H1 (cell line): ENCODE results near the gene KCNJ16. TPM values are rescaled to one million over a fixed set of nuclear protein-coding genes. Genes with fewer than 3 reads are reported as not detected.

ENCODE experiments used
- CTCF ChIA-PET: fragments of 300-600 bp; sonication (Branson Sonifier 250); formaldehyde crosslinking; loops from one replicate; lab custom pipeline; 2021; ENCODE audit not compliant: partially characterized antibody; lab: Charles Lee
- POLR2A ChIA-PET: fragments of 300-600 bp; sonication (Branson Sonifier 250); formaldehyde crosslinking; loops from one replicate; lab custom pipeline; 2021; ENCODE audit warnings: inconsistent platforms; ENCODE audit not compliant: partially characterized antibody; lab: Charles Lee
- DNase-seq, 2 experiments: peaks; one replicate each; pipeline versions ENCODE4 v3.0.0 to v3.0.0-alpha.2; 2010 to 2022; ENCODE audit warnings: low spot score in 2 of 2, low read depth in 1 of 2, mixed read lengths in 1 of 2
- FAIRE-seq: peaks from 2 replicates; lab custom pipeline; 2011; peaks lifted over from hg19 to GRCh38; lab: Jason Lieb, UNC
- H2AFZ ChIP-seq: 2 replicates; pipeline ENCODE4 v1.8.1; 2012; ENCODE audit warnings: low read length, inconsistent platforms
- H2AK5ac ChIP-seq: 2 replicates; pipeline ENCODE4 v1.6.1; 2013; ENCODE audit warnings: low read depth, low read length
- H2BK120ac ChIP-seq: replicated peaks from 2 replicates; pipeline ENCODE3; 2013; ENCODE audit warnings: low read depth, low read length, inconsistent platforms
- H2BK12ac ChIP-seq: 2 replicates; pipeline ENCODE4 v1.6.1; 2013; ENCODE audit warnings: low read depth, low read length
- H2BK15ac ChIP-seq: 2 replicates; pipeline ENCODE4 v1.6.1; 2013; ENCODE audit warnings: low read length
- H2BK20ac ChIP-seq: 2 replicates; pipeline ENCODE4 v1.6.1; 2013; ENCODE audit warnings: low read length
- H2BK5ac ChIP-seq: 2 replicates; pipeline ENCODE4 v1.6.1; 2013; ENCODE audit warnings: low read depth, low read length
- H3K14ac ChIP-seq: 2 replicates; pipeline ENCODE4 v1.6.1; 2013; ENCODE audit warnings: inconsistent platforms; ENCODE audit not compliant: insufficient read length
- H3K18ac ChIP-seq: 2 replicates; pipeline ENCODE4 v1.6.1; 2013; ENCODE audit warnings: low read length; ENCODE audit errors: extremely low read depth
- H3K23ac ChIP-seq: 2 replicates; pipeline ENCODE4 v1.6.1; 2013; ENCODE audit warnings: inconsistent platforms; ENCODE audit not compliant: insufficient read length
- H3K23me2 ChIP-seq: 2 replicates; pipeline ENCODE4 v1.6.1; 2013; ENCODE audit warnings: low read depth, low read length
- H3K27ac ChIP-seq: 2 replicates; pipeline ENCODE4 v1.6.1; 2011; ENCODE audit warnings: low read depth, low read length, inconsistent platforms
- H3K27me3 ChIP-seq, 4 experiments: replicated peaks in 1 of 4; 1 replicate in 1 of 4; 2 replicates in 3 of 4; pipeline versions ENCODE4 v1.6.1 to v1.8.1; 2011 to 2013; ENCODE audit warnings: low read length in 3 of 4, mild to moderate bottlenecking in 3 of 4, inconsistent platforms in 2 of 4, mixed read lengths in 2 of 4, moderate library complexity in 1 of 4; ENCODE audit not compliant: control insufficient read depth in 3 of 4, insufficient read depth in 3 of 4; ENCODE audit errors: extremely low read depth in 1 of 4
- H3K36me3 ChIP-seq, 4 experiments: 2 replicates each; pipeline versions ENCODE4 v1.6.1 to v1.8.1; 2011 to 2013; ENCODE audit warnings: mild to moderate bottlenecking in 4 of 4, low read length in 3 of 4, moderate library complexity in 2 of 4, control low read depth in 1 of 4, inconsistent platforms in 1 of 4; ENCODE audit not compliant: insufficient read depth in 4 of 4, control insufficient read depth in 2 of 4
- H3K4ac ChIP-seq: replicated peaks from 2 replicates; pipeline ENCODE3; 2013; ENCODE audit warnings: low read length, low read depth, mixed read lengths, inconsistent platforms; ENCODE audit not compliant: insufficient read length
- H3K4me1 ChIP-seq, 4 experiments: replicated peaks in 1 of 4; 1 replicate in 1 of 4; 2 replicates in 3 of 4; pipeline versions ENCODE4 v1.6.1 to v1.8.1; 2011 to 2013; ENCODE audit warnings: low read length in 3 of 4, inconsistent platforms in 2 of 4, mixed read lengths in 1 of 4; ENCODE audit not compliant: insufficient read depth in 4 of 4, control insufficient read depth in 3 of 4
- H3K4me2 ChIP-seq, 2 experiments: 2 replicates each; pipeline versions ENCODE4 v1.6.1 to v1.8.1; 2011 to 2013; ENCODE audit warnings: low read depth in 2 of 2, low read length in 2 of 2, control low read depth in 1 of 2, inconsistent platforms in 1 of 2, mild to moderate bottlenecking in 1 of 2; ENCODE audit not compliant: insufficient read depth in 1 of 2
- H3K4me3 ChIP-seq, 4 experiments: fragments of 200-600, 300-600 bp in 1 of 4; sonication (generic), shearing (Covaris generic), sonication (Bioruptor Twin) in 1 of 4; 2 replicates each; pipeline versions ENCODE4 v1.5.1 to v1.8.1; 2011 to 2016; ENCODE audit warnings: low read length in 4 of 4, low read depth in 3 of 4, control low read depth in 2 of 4, inconsistent platforms in 2 of 4, mild to moderate bottlenecking in 2 of 4, mixed read lengths in 1 of 4, moderate library complexity in 1 of 4; ENCODE audit not compliant: insufficient read depth in 2 of 4; ENCODE audit errors: extremely low read depth in 1 of 4
- H3K56ac ChIP-seq: replicated peaks from 2 replicates; pipeline ENCODE3; 2013; ENCODE audit warnings: low read depth, mild to moderate bottlenecking, mixed read lengths, low read length, inconsistent platforms; ENCODE audit not compliant: insufficient read length
- H3K79me1 ChIP-seq: 2 replicates; pipeline ENCODE4 v1.6.1; 2013; ENCODE audit warnings: low read depth, low read length, control low read depth
- H3K79me2 ChIP-seq, 2 experiments: 2 replicates each; pipeline versions ENCODE4 v1.6.1 to v1.8.1; 2012 to 2013; ENCODE audit warnings: low read length in 2 of 2, mild to moderate bottlenecking in 2 of 2, inconsistent platforms in 1 of 2; ENCODE audit not compliant: insufficient read depth in 2 of 2, control insufficient read depth in 1 of 2
- H3K9ac ChIP-seq, 4 experiments: replicated peaks in 1 of 4; 1 replicate in 1 of 4; 2 replicates in 3 of 4; pipeline versions ENCODE4 v1.6.1 to v1.8.1; 2011 to 2013; ENCODE audit warnings: low read depth in 3 of 4, low read length in 3 of 4, control low read depth in 2 of 4, mild to moderate bottlenecking in 2 of 4, moderate library complexity in 2 of 4, inconsistent platforms in 1 of 4; ENCODE audit errors: extremely low read depth in 1 of 4
- H3K9me3 ChIP-seq, 2 experiments: 2 replicates each; pipeline versions ENCODE4 v1.6.1 to v1.8.1; 2012 to 2013; ENCODE audit warnings: mild to moderate bottlenecking in 2 of 2, moderate library complexity in 2 of 2, control low read depth in 1 of 2, inconsistent platforms in 1 of 2, low read depth in 1 of 2, low read length in 1 of 2, mixed read lengths in 1 of 2; ENCODE audit not compliant: insufficient read depth in 2 of 2
- H4K20me1 ChIP-seq, 2 experiments: replicated peaks in 1 of 2; 2 replicates each; pipeline versions ENCODE3 to v1.8.1; 2011 to 2013; ENCODE audit warnings: inconsistent platforms in 2 of 2, low read length in 2 of 2, mild to moderate bottlenecking in 1 of 2; ENCODE audit not compliant: insufficient read depth in 2 of 2, control insufficient read depth in 1 of 2
- H4K5ac ChIP-seq: 2 replicates; pipeline ENCODE4 v1.6.1; 2013; ENCODE audit warnings: low read length, low read depth, mixed read lengths, inconsistent platforms; ENCODE audit not compliant: insufficient read length
- H4K8ac ChIP-seq: 2 replicates; pipeline ENCODE4 v1.8.0; 2013; ENCODE audit warnings: mild to moderate bottlenecking, moderate library complexity, low read length, inconsistent platforms; ENCODE audit not compliant: insufficient read depth; ENCODE audit errors: extremely low read depth
- H4K91ac ChIP-seq: replicated peaks from 2 replicates; pipeline ENCODE3; 2013; ENCODE audit warnings: low read length, mixed read lengths, inconsistent platforms; ENCODE audit not compliant: insufficient read length
- CEBPB ChIP-seq: IDR thresholded peaks from 2 replicates; pipeline ENCODE4 v1.6.1; 2012; ENCODE audit warnings: low read depth, low read length
- CREB1 ChIP-seq: IDR thresholded peaks from 2 replicates; pipeline ENCODE4 v1.6.1; 2012; ENCODE audit warnings: inconsistent platforms
- SIRT6 ChIP-seq: IDR thresholded peaks from one replicate; pipeline ENCODE4 v1.7.1; 2012; ENCODE audit warnings: low read length, inconsistent platforms
- TEAD4 ChIP-seq: IDR thresholded peaks from 2 replicates; pipeline ENCODE4 v1.6.1; 2012; ENCODE audit warnings: low read depth, low read length, inconsistent platforms, mixed read lengths
- WGBS, 2 experiments: shearing (Covaris generic) in 1 of 2; methylation state at CpG; one replicate each; pipeline versions ENCODE4 v1.1.6 to v1.1.7; 2013 to 2015; ENCODE audit warnings: low lambda C conversion rate in 2 of 2, mixed read lengths in 2 of 2, inconsistent platforms in 1 of 2, low coverage in 1 of 2, missing lambda C conversion rate in 1 of 2; ENCODE audit not compliant: insufficient replicate concordance in 2 of 2, insufficient coverage in 1 of 2, insufficient read length in 1 of 2; ENCODE audit errors: extremely low coverage in 1 of 2, missing lambda C conversion rate in 1 of 2; 5-methylcytosine and 5-hydroxymethylcytosine counted together
- polyA plus RNA-seq, 7 experiments: library from polyadenylated mRNA; depleted of rRNA in 3 of 7; stranded (reverse) in 5 of 7; unstranded in 2 of 7; fragments of >200 nt in 5 of 7; fragments of 200-250 nt in 2 of 7; gene quantifications; 1 replicate in 5 of 7; 2 replicates in 1 of 7; 4 replicates in 1 of 7; pipeline versions ENCODE4 v1.2.1 to v1.2.3, GENCODE V29; 2011 to 2013; ENCODE audit warnings: missing spikeins in 2 of 7, mixed read lengths in 2 of 7
- total RNA-seq: library from RNA; stranded (reverse); fragmentation: NEBNext Ultra II Directional; extraction: Animal tissue kit (Norgen Biotek cat#: 25700); gene quantifications from 2 replicates; pipeline ENCODE4 v1.2.1, GENCODE V29; 2021

Gene KCNJ16
- total and polyA plus RNA-seq, 2 of the 8 experiments (the other 6 are each of a cell fraction or from before 2014, with no cell fraction given), result not detected

DNA sequence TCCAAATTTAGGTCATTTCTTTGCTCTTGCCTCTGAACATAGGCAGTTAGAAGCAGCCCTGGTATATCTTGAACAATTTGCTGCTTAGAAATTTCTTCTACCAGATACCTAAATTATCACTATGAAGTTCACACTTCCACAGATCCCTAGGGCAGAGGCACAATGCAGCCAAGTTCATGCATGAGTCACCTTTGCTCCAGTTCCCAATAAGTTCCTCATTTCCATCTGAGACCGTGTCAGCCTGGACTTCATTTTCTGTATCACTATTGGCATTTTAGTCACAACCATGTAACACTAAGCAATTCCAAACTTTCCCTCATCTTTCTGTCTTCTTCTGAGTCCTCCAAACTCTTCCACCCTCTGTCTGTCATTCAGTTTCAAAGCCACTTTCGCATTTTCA, 45.0 kb downstream of the KCNJ16 start:
- POLR2A ChIA-PET, result no interaction called here
- H2AFZ ChIP-seq, result no peak overlapping the region
- CTCF ChIA-PET, result interaction anchor here (1.0 kb wide), 1 partner anchor 24 kb away, joined by 3 read pairs; no protein-coding TSS in a partner anchor
- no peak overlapping the region for H2AK5ac ChIP-seq
- H2BK15ac ChIP-seq, result no peak overlapping the region
- WGBS, 2 experiments, result 97% methylated on average over 2 of the region's 2 CpGs; no CpG with 5 or more reads in 1 of the 2 experiments
- no peak overlapping the region for H3K14ac ChIP-seq
- H4K8ac ChIP-seq, result no peak overlapping the region
- no peaks in the 10 kb centered on the region for H3K36me3 ChIP-seq
- H3K79me2 ChIP-seq, result no peaks in the 10 kb centered on the region
- H3K56ac ChIP-seq, result no peak overlapping the region
- H3K9me3 ChIP-seq, result peaks cover 10 to 12% of the 10 kb centered on the region in 2 experiments; a peak in 2 of 4 replicates
- no peak overlapping the region for H2BK120ac ChIP-seq
- H3K4me1 ChIP-seq, result no peaks in the 10 kb centered on the region
- no peak overlapping the region for H3K4me3 ChIP-seq
- H3K18ac ChIP-seq, result no peak overlapping the region
- no peak overlapping the region for H3K23ac ChIP-seq
- peak overlapping the region in 1 of 2 experiments; percentile 13; a peak in 1 of 4 replicates for H3K4me2 ChIP-seq
- H3K27ac ChIP-seq, result no peak overlapping the region
- DNase-seq, result no peak
- H4K91ac ChIP-seq, result no peak overlapping the region
- H4K5ac ChIP-seq, result no peak overlapping the region
- TF ChIP-seq TEAD4 (no peak), CREB1 (no peak), CEBPB (no peak), SIRT6 (no peak)
- TF ChIP-seq, all 59 proteins: peak for 0
- Histone ChIP-seq H3K4ac (no peak overlapping the region), H2BK5ac (no peak overlapping the region), H2BK12ac (no peak overlapping the region; the same call in 1 of the 2 replicates), H3K9ac (no peak overlapping the region), H3K23me2 (no peaks in the 10 kb centered on the region), H4K20me1 (no peaks in the 10 kb centered on the region), H2BK20ac (no peak overlapping the region), H3K27me3 (no peaks in the 10 kb centered on the region), H3K79me1 (no peaks in the 10 kb centered on the region)
- FAIRE-seq, result no peak
